ENCODE results near the gene RPAP3. TPM values are rescaled to one million over a fixed set of nuclear protein-coding genes. Genes with fewer than 3 reads are reported as not detected.
A peak's percentile ranks its signal among the peaks of the same experiment; 100 is the strongest.

The RPAP3 gene
- polyA plus RNA-seq, 6 donors from 2014 or later = 47.8 to 69.5 (median 56.0) TPM

DNA sequence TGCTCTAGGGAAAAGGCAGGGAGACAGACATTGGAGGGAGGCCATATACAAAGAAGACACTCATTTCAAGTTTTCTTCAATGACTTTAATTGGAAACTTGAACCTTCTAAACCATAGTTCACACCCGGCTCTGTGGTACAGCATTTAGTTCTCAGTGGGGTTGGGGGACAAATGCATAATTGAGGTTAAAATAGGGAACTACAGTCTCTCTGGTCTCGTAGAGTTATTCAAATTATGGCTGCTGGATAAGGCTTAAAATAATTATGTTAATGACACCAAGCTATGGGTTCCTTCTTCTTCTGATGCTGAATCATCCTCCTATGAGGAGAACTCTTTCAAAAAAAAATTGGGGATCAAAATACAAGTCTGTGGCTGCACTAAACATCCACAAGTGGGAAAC is 3.8 kb upstream of the RPAP3 start:
- H3K4me1 Mint-ChIP-seq = peaks cover 46 to 55% (median 49%) of the 10 kb centered on the region in 3 donors
- peak; percentile 20 to 26 for ATAC-seq (ENCODE audit: low read depth in 2 of 2)
- no peaks in the 10 kb centered on the region for H3K9me3 Mint-ChIP-seq
- H3K36me3 Mint-ChIP-seq = no peaks in the 10 kb centered on the region
- H3K27me3 Mint-ChIP-seq = no peaks in the 10 kb centered on the region
- peak overlapping the region; percentile 24 to 75 (median 61) for H3K4me3 Mint-ChIP-seq
- H3K27ac Mint-ChIP-seq = peak overlapping the region; percentile 5 to 76 (median 68)
- peak; percentile 38 for DNase-seq

GRCh38 chr12:47709237-47709636 is 3.4 kb upstream of the RPAP3 start:
- Mint-ChIP-seq H3K9me3 (no peaks in the 10 kb centered on the region), H3K27ac (peak overlapping the region; percentile 5 to 76 (median 27)), H3K4me1 (peaks cover 47 to 58% (median 53%) of the 10 kb centered on the region in 3 donors), H3K36me3 (no peaks in the 10 kb centered on the region), H3K4me3 (peak overlapping the region in 7 of 8 donors; percentile 24 to 75 (median 59)), H3K27me3 (no peaks in the 10 kb centered on the region)
- DNase-seq (no peak), ATAC-seq (ENCODE audit: low read depth in 2 of 2) (no peak)

DNA sequence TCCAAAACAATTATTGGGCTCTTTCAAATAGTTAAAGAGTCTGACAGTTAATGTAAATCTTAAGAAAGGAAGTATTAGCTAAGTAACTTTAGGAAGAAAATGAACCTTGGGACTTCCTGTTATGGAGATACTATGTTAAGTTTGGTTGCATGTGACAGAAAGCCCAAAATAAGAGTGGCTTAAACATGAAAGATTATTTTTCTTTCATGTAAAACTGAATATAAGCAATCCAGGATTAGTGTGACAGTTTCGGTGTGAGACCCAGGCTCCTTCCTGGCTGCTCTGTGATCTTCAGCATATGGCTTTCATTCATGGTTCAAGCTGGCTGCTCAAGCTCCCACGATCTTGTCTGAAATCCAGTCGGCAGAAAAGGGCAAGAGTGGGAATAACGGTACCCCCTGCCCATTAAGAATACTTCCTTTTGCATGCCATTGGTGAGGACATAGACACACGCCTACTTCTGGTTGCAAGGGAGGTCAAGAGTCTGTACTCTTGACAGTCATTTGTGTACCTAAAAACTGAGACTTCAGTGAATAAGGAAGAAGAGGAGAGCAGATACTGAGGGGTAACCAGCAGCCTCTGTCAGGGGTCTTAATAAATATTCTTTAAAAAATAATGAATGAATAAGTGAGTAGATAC is 2.2 kb upstream of the RPAP3 start:
- peaks cover 0 to 8% of the 10 kb centered on the region in 2 donors for H3K36me3 Mint-ChIP-seq
- no peaks in the 10 kb centered on the region for H3K9me3 Mint-ChIP-seq
- peaks cover 57 to 69% (median 65%) of the 10 kb centered on the region in 3 donors for H3K4me1 Mint-ChIP-seq
- ATAC-seq (ENCODE audit: low read depth in 2 of 2) (no peak), DNase-seq (no peak)
- H3K4me3 Mint-ChIP-seq = peak overlapping the region; percentile 5 to 99 (median 68)
- peak overlapping the region in 5 of 6 donors; percentile 15 to 98 (median 66) for H3K27ac Mint-ChIP-seq
- no peaks in the 10 kb centered on the region for H3K27me3 Mint-ChIP-seq

- Mint-ChIP-seq H3K4me1 (peaks cover 57 to 69% (median 66%) of the 10 kb centered on the region in 3 donors), H3K27ac (peak overlapping the region in 5 of 6 donors; percentile 44 to 98 (median 62))
Observed at GRCh38 chr12:47707355-47707754, 1.5 kb upstream of the RPAP3 start.

DNA sequence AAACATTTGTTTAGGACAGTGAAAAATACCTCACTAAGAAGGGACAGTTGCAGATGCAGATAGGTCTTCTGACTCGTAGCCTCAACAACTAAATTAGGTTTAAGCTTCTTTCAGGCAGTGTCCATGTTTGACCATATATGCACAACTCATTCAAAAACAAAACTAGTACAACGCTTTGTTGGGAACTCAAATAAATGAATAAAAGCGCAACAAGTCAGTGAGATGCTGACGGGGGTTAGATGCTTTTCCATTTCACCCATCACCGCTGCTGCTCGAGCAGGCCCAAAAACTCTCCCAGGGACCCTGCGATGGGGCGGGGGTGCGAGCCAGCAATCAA is 633 bp downstream of the RPAP3 start:
- DNase-seq (no peak), ATAC-seq (ENCODE audit: low read depth in 2 of 2) (no peak)
- H3K9me3 Mint-ChIP-seq = no peaks in the 10 kb centered on the region
- H3K27ac Mint-ChIP-seq = peak overlapping the region; percentile 53 to 98 (median 83)
- H3K36me3 Mint-ChIP-seq = peaks cover 0 to 8% of the 10 kb centered on the region in 2 donors
- H3K4me3 Mint-ChIP-seq = peak overlapping the region; percentile 91 to 99 (median 96)
- no peaks in the 10 kb centered on the region for H3K27me3 Mint-ChIP-seq
- peaks cover 56 to 66% (median 65%) of the 10 kb centered on the region in 3 donors for H3K4me1 Mint-ChIP-seq

More at GRCh38 chr12:47707355-47707754, 1.5 kb upstream of the RPAP3 start:
- Mint-ChIP-seq H3K27me3 (no peaks in the 10 kb centered on the region), H3K36me3 (peaks cover 0 to 8% of the 10 kb centered on the region in 2 donors), H3K4me3 (peak overlapping the region; percentile 0 to 99 (median 64)), H3K9me3 (no peaks in the 10 kb centered on the region)
- ATAC-seq (ENCODE audit: low read depth in 2 of 2) (no peak), DNase-seq (no peak)

GRCh38 chr12:47704719-47705118 is 1.1 kb downstream of the RPAP3 start:
- no peaks in the 10 kb centered on the region for H3K9me3 Mint-ChIP-seq
- H3K27me3 Mint-ChIP-seq = no peaks in the 10 kb centered on the region
- peak overlapping the region; percentile 53 to 98 (median 83) for H3K27ac Mint-ChIP-seq
- ATAC-seq (ENCODE audit: low read depth in 2 of 2) (no peak), DNase-seq (no peak)
- peaks cover 53 to 66% (median 60%) of the 10 kb centered on the region in 3 donors for H3K4me1 Mint-ChIP-seq
- H3K36me3 Mint-ChIP-seq = peaks cover 0 to 8% of the 10 kb centered on the region in 2 donors
- H3K4me3 Mint-ChIP-seq = peak overlapping the region; percentile 91 to 99 (median 96)

GRCh38 chr12:47700263-47700662 is 5.6 kb downstream of the RPAP3 start:
- Mint-ChIP-seq H3K9me3 (no peaks in the 10 kb centered on the region), H3K36me3 (peaks cover under 1 to 15% of the 10 kb centered on the region in 2 donors), H3K27me3 (no peaks in the 10 kb centered on the region), H3K4me3 (peak overlapping the region in 1 of 8 donors; percentile 10), H3K4me1 (peaks cover 34 to 66% (median 55%) of the 10 kb centered on the region in 3 donors), H3K27ac (peak overlapping the region in 3 of 6 donors; percentile 30 to 71 (median 42))
- ATAC-seq (ENCODE audit: low read depth in 2 of 2) (no peak), DNase-seq (no peak)

- peaks cover 25 to 62% (median 48%) of the 10 kb centered on the region in 3 donors for H3K4me1 Mint-ChIP-seq
- H3K27me3 Mint-ChIP-seq = no peaks in the 10 kb centered on the region
- ATAC-seq (ENCODE audit: low read depth in 2 of 2) (no peak), DNase-seq (no peak)
- H3K27ac Mint-ChIP-seq = no peak overlapping the region
- H3K4me3 Mint-ChIP-seq = peak overlapping the region in 3 of 8 donors; percentile 38 to 62 (median 41)
- peaks cover 16 to 21% of the 10 kb centered on the region in 2 donors for H3K36me3 Mint-ChIP-seq
- no peaks in the 10 kb centered on the region for H3K9me3 Mint-ChIP-seq
Observed at GRCh38 chr12:47698631-47699030, 7.2 kb downstream of the RPAP3 start.

GRCh38 chr12:47698055-47698454 is 7.8 kb downstream of the RPAP3 start:
- peak; percentile 52 for DNase-seq
- H3K4me3 Mint-ChIP-seq = peak overlapping the region; percentile 25 to 86 (median 66)
- peaks cover 22 to 24% of the 10 kb centered on the region in 2 donors for H3K36me3 Mint-ChIP-seq
- peak; percentile 99 to 100 for ATAC-seq (ENCODE audit: low read depth in 2 of 2)
- H3K27ac Mint-ChIP-seq = peak overlapping the region in 5 of 6 donors; percentile 21 to 89 (median 26)
- H3K4me1 Mint-ChIP-seq = peaks cover 21 to 63% (median 42%) of the 10 kb centered on the region in 3 donors
- no peaks in the 10 kb centered on the region for H3K27me3 Mint-ChIP-seq
- no peaks in the 10 kb centered on the region for H3K9me3 Mint-ChIP-seq

- DNase-seq = no peak
- Mint-ChIP-seq H3K36me3 (peaks cover 23 to 34% of the 10 kb centered on the region in 2 donors), H3K27me3 (no peaks in the 10 kb centered on the region), H3K4me1 (peaks cover 0 to 15% (median 3%) of the 10 kb centered on the region in 3 donors), H3K27ac (no peak overlapping the region), H3K9me3 (no peaks in the 10 kb centered on the region), H3K4me3 (no peak overlapping the region)
- no peak for ATAC-seq (ENCODE audit: low read depth in 2 of 2)
Observed at GRCh38 chr12:47689215-47689614, 16.6 kb downstream of the RPAP3 start.

GRCh38 chr12:47687636-47688035 is 18.2 kb downstream of the RPAP3 start:
- Mint-ChIP-seq H3K27me3 (no peaks in the 10 kb centered on the region), H3K4me1 (peaks cover 0 to 9% (median 6%) of the 10 kb centered on the region in 3 donors), H3K27ac (no peak overlapping the region), H3K4me3 (no peak overlapping the region), H3K36me3 (peaks cover 14 to 35% of the 10 kb centered on the region in 2 donors), H3K9me3 (no peaks in the 10 kb centered on the region)
- ATAC-seq (ENCODE audit: low read depth in 2 of 2) (no peak), DNase-seq (no peak)

GRCh38 chr12:47686645-47687240 is 19.1 kb downstream of the RPAP3 start:
- no peak overlapping the region for H3K27ac Mint-ChIP-seq
- H3K36me3 Mint-ChIP-seq = peaks cover 7 to 28% of the 10 kb centered on the region in 2 donors
- peak in 1 of 2 donors; percentile 39 for ATAC-seq (ENCODE audit: low read depth in 2 of 2)
- peaks cover 0 to 9% (median 4%) of the 10 kb centered on the region in 3 donors for H3K4me1 Mint-ChIP-seq
- H3K9me3 Mint-ChIP-seq = no peaks in the 10 kb centered on the region
- H3K27me3 Mint-ChIP-seq = no peaks in the 10 kb centered on the region
- no peak for DNase-seq
- no peak overlapping the region for H3K4me3 Mint-ChIP-seq

GRCh38 chr12:47679785-47680184 is 26.0 kb downstream of the RPAP3 start:
- peaks cover 17 to 35% of the 10 kb centered on the region in 2 donors for H3K36me3 Mint-ChIP-seq
- ATAC-seq (ENCODE audit: low read depth in 2 of 2) (no peak), DNase-seq (no peak)
- H3K27ac Mint-ChIP-seq = peak overlapping the region in 1 of 6 donors; percentile 68
- H3K27me3 Mint-ChIP-seq = no peaks in the 10 kb centered on the region
- H3K4me3 Mint-ChIP-seq = no peak overlapping the region
- H3K4me1 Mint-ChIP-seq = peaks cover 17 to 27% (median 26%) of the 10 kb centered on the region in 3 donors
- peaks cover 0 to 3% (median 0%) of the 10 kb centered on the region in 7 donors for H3K9me3 Mint-ChIP-seq

Measured in naive B cell (primary cell).